ENCODE data around the gene CCDC85C. TPM values are rescaled to one million over a fixed set of nuclear protein-coding genes. Genes with fewer than 3 reads are reported as not detected.

Gene CCDC85C
- total RNA-seq, 4 donors from 2014 or later, result 0.34 to 1.7 (median 0.80) TPM

DNA sequence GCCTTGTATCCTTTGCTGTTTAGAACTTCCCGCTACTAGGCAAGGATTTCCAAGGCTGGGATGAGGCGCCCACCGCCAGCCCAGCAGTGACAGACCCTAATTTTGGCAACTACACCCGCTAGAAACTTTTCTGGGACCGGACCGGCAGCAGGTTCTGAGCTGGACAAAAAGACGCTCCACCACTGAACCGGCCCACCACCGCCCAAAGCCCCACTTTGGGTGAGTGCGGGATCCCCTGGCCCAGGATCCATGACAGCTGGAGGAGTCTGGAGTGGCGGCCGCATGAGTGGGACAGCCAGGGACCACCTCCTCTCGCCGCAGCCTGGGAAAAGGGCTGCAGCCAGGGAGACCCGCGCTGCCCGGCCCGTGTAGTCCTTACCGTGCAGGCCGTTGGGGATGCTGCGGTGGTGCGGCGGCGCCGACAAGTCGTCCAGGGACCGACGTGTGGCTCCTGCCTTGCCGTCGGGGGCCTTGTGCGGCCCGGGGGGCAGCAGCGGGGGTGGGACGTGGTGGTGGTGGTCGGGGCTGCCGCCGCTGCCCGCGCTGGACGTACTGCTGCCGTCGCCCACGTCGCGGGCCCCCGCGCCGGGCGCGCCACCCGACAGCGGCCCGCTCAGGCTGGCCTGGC lies 1.1 kb downstream of the CCDC85C start:
- no peak for TF ChIP-seq CTCF (IDR thresholded peaks at IDR 0.05; ENCODE audit: low read depth)

DNA sequence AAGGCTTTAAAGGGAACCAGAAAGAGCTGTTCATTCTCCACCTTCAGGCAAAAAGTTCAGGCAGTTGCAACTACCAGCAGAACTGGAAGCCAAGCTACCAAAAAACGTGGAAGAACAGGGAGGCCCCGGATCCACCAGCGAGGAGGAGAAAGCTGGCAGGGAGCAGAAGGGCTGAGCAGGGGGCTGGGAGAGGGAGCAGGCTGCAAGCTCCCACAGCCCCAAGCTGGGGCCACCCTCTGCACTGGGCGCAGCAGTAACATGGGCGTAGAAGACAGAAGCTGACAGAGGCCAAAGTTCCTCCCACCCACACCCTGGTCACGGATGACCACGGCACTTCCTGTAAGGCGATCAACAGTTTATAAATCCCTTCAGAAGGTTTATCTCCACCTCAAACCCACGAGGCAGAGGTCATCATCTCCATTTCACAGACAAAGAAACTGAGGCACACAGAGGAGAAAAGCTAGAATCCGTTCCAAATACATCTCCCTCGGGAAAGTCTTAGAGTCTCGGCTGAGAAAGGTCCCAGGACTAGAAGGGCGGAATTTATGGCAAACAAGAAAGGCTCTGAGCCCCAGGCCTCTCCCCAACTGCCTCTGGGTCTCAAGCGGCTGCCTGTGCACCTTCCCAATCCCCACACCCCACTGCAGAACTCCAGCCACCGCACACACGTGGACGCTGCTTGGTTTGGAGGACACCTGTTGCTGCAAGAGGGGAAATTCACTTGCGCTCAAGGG lies 1.8 kb downstream of the CCDC85C start:
- no peak for TF ChIP-seq CTCF (IDR thresholded peaks at IDR 0.05; ENCODE audit: low read depth)

DNA sequence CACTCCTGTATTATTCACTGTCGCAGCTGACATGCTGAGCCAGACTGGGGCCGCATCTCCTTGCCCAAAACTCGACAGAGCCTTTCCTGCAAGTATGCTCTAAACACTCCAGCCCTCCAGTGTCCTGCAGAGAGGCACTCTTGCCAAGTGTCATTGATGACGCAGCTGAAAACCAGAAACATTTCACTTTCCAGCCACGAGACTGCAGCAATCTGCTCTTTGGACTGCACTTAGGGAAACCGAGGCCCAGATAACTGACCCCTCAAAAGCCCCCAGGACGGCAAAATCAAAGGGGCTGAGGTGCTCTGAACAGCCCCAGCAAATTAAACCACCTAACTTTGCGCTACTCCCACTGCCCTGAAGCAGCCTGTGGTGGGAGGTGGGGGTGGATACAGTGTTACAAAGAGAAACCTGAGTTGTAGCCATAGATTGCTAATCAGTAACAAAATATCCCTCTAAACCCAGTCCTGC lies 2.6 kb downstream of the CCDC85C start:
- TF ChIP-seq CTCF (IDR thresholded peaks at IDR 0.05; ENCODE audit: low read depth), result no peak

GRCh38 chr14:99600232-99600888 lies 3.6 kb downstream of the CCDC85C start:
- TF ChIP-seq CTCF (IDR thresholded peaks at IDR 0.05; ENCODE audit: low read depth), result no peak

- TF ChIP-seq CTCF (IDR thresholded peaks at IDR 0.05; ENCODE audit: low read depth), result no peak
Measured at GRCh38 chr14:99599393-99599792, 4.6 kb downstream of the CCDC85C start.

DNA sequence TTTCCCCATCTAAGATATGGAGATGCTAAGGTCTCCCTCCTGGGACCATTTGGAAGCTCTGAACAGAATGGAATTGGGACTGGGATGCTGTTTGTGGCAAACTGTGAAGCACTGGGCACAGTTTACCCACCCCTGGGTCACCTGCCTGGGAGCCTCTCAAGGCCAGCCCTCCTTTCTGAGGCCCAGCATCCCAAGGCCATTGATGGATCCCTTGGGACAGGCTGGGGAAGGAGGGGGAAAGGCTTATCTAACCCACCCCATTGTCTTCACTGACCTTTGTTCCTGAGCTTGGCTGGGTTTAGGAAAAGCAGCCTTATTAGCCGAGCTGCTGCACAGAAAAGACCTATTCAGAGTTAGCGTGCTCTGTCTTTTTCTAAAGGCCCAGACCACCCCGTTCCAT lies 5.2 kb downstream of the CCDC85C start:
- no peak for TF ChIP-seq CTCF (IDR thresholded peaks at IDR 0.05; ENCODE audit: low read depth)

Measured in subcutaneous adipose tissue (tissue), 4 donors.